K562 (cell line): Measurements from ENCODE around the gene ZNF121. TPM values are rescaled to one million over a fixed set of nuclear protein-coding genes. Genes with fewer than 3 reads are reported as not detected.

Experiments used
- ATF1 ChIP-seq, 2 experiments: fragments of 450-650 bp in 1 of 2; IDR thresholded peaks; 2 replicates each; pipeline ENCODE4 v1.6.1; 2016; ENCODE audit warnings: missing compliant biosample characterization in 1 of 2, missing genetic modification characterization in 1 of 2
- EGR1 ChIP-seq: fragments of 450-650 bp; conservative IDR thresholded peaks from 2 replicates; pipeline ENCODE4 v1.6.1; 2017; ENCODE audit warnings: mild to moderate bottlenecking
- EZH2 ChIP-seq: IDR thresholded peaks from 2 replicates; pipeline ENCODE4 v1.6.1; 2012; ENCODE audit warnings: low read depth, mild to moderate bottlenecking, inconsistent platforms, low read length, borderline replicate concordance
- FOSL1 ChIP-seq: fragments of 200-800 bp; sonication (Bioruptor generic); conservative IDR thresholded peaks from 2 replicates; pipeline ENCODE4 v1.6.1; 2016; ENCODE audit warnings: missing genetic modification characterization, missing compliant biosample characterization
- HDAC6 ChIP-seq: IDR thresholded peaks from 2 replicates; pipeline ENCODE4 v1.6.1; 2012; ENCODE audit warnings: low read depth, mild to moderate bottlenecking, control low read depth, inconsistent platforms, low read length, moderate library complexity
- IRF2 ChIP-seq: sonication (generic); formaldehyde crosslinking; IDR thresholded peaks from 2 replicates; pipeline ENCODE4 v1.8.1; 2022; ENCODE audit warnings: mild to moderate bottlenecking, missing genetic modification reagents
- NCOA4 ChIP-seq: fragments of 450-650 bp; IDR thresholded peaks from 2 replicates; pipeline ENCODE4 v1.6.1; 2018; ENCODE audit warnings: mild to moderate bottlenecking; ENCODE audit not compliant: partially characterized antibody
- PCBP1 ChIP-seq: fragments of 200-400 bp; formaldehyde crosslinking; IDR thresholded peaks from 2 replicates; pipeline ENCODE4 v1.6.1; 2018; ENCODE audit warnings: mild to moderate bottlenecking, low read depth, low read length; ENCODE audit not compliant: poor library complexity, severe bottlenecking
- XRCC5 ChIP-seq: fragments of 200-400 bp; formaldehyde crosslinking; IDR thresholded peaks from 2 replicates; pipeline ENCODE4 v1.6.1; 2017; ENCODE audit warnings: low read depth, mild to moderate bottlenecking, low read length
- ZNF217 ChIP-seq: sonication (generic); formaldehyde crosslinking; IDR thresholded peaks from 2 replicates; pipeline ENCODE4 v1.8.0; 2022; ENCODE audit warnings: mild to moderate bottlenecking, missing genetic modification reagents
- ZNF23 ChIP-seq: fragments of 250-450 bp; sonication (Bioruptor Pico); IDR thresholded peaks from 2 replicates; pipeline ENCODE4 v1.4.0; 2020; ENCODE audit warnings: mild to moderate bottlenecking
- ZNF24 ChIP-seq: fragments of 450-650 bp; IDR thresholded peaks from 2 replicates; pipeline ENCODE4 v1.6.1; 2016
- ZNF3 ChIP-seq: fragments of 250-450 bp; sonication (Bioruptor Pico); IDR thresholded peaks from 2 replicates; pipeline ENCODE4 v1.5.0; 2021; ENCODE audit warnings: mild to moderate bottlenecking, moderate library complexity
- polyA plus RNA-seq, 8 experiments: library from polyadenylated mRNA; depleted of rRNA in 4 of 8; stranded (reverse) in 5 of 8; unstranded in 3 of 8; fragments of >200 nt; fragmentation: Nextera tagmentation in 2 of 8; fragmentation: Illumina TruSeq in 1 of 8; extraction: Ambion mirVana in 2 of 8; extraction: Trizol in 1 of 8; gene quantifications; 2 replicates each; pipeline versions ENCODE4 v1.2.1 to v1.2.3, GENCODE V29; 2011 to 2014; ENCODE audit warnings: inconsistent platforms in 1 of 8, missing spikeins in 1 of 8
- total RNA-seq, 7 experiments: library from RNA; depleted of rRNA in 6 of 7; stranded (reverse); fragments of >200 nt in 6 of 7; fragmentation: Illumina TruSeq in 2 of 7; extraction: Trizol in 2 of 7; gene quantifications; 2 replicates each; pipeline versions ENCODE4 v1.2.1 to v1.2.3, GENCODE V29; 2011 to 2021; ENCODE audit warnings: low replicate concordance in 1 of 7
- TF ChIP-seq, protein P1 (sequence below): fragments of 250-450 bp; sonication (Bioruptor Pico); IDR thresholded peaks from 2 replicates; pipeline ENCODE4 v1.4.0; 2020
- TF ChIP-seq, protein P2 (sequence below), 2 experiments: fragments of 200-800 bp in 1 of 2; sonication (Bioruptor generic) in 1 of 2; sonication (generic) in 1 of 2; formaldehyde crosslinking in 1 of 2; IDR thresholded peaks in 1 of 2; conservative IDR thresholded peaks in 1 of 2; 2 replicates each; pipeline versions ENCODE4 v1.5.0 to v1.6.1; 2016 to 2020; ENCODE audit warnings: missing compliant biosample characterization in 1 of 2, missing genetic modification characterization in 1 of 2, missing genetic modification reagents in 1 of 2
- TF ChIP-seq, protein P3 (sequence below): fragments of 250-450 bp; sonication (Bioruptor Pico); IDR thresholded peaks from 2 replicates; pipeline ENCODE4 v1.8.0; 2021; ENCODE audit warnings: borderline replicate concordance, mild to moderate bottlenecking, moderate library complexity; ENCODE audit not compliant: poor library complexity, severe bottlenecking
- TF ChIP-seq, protein P4 (sequence below): sonication (generic); formaldehyde crosslinking; IDR thresholded peaks from 2 replicates; pipeline ENCODE4 v1.8.0; 2022; ENCODE audit warnings: mild to moderate bottlenecking, missing genetic modification reagents
- TF ChIP-seq, protein P5 (sequence below): fragments of 250-450 bp; sonication (Bioruptor Pico); IDR thresholded peaks from 2 replicates; pipeline ENCODE4 v1.8.0; 2022; ENCODE audit warnings: moderate library complexity, mild to moderate bottlenecking, inconsistent platforms

ZNF121 gene
- total and polyA plus RNA-seq, 9 of the 15 experiments (the other 6 are each of a cell fraction or from before 2014, with no cell fraction given) = 14.6 to 115 (median 33.4) TPM

DNA sequence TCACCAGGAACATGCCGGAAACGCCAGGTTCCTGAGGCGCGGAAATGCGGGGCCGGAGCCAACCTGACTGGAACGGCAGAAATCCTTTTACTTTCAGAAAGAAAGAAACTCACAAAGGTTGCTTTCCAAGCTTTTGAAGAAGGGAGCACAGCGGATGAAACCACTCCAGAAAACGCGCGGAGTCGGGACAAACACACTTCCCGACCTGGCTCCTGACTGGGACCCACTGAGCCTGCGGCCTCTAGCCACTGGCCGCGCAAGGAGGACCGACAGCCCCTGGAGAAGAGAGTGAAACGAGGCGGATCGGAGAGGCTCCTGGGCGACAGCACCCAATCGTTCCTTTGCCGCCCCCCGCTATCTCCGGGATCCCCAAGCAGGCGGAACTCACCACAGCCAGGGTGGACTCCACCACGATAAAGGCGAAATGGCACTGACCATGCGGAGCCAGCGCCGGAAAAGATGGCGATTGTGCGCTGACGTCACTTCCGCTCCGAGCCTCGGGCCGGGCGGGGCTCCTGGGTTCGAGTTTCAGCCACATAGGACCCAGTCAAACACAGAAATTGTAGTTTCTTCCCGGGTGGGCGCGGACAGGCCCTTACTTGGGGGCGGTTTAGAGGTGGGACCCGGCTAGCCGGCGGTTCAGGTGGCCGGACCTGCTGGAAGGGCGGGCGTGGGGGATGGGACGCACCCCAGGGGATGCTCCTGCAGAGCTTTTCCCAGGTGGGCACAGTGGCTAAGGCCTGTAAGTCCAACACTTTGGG, at the start of gene ZNF121 (continued):
- TF ChIP-seq, protein P1, sequence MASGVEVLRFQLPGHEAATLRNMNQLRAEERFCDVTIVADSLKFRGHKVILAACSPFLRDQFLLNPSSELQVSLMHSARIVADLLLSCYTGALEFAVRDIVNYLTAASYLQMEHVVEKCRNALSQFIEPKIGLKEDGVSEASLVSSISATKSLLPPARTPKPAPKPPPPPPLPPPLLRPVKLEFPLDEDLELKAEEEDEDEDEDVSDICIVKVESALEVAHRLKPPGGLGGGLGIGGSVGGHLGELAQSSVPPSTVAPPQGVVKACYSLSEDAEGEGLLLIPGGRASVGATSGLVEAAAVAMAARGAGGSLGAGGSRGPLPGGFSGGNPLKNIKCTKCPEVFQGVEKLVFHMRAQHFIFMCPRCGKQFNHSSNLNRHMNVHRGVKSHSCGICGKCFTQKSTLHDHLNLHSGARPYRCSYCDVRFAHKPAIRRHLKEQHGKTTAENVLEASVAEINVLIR (CRISPR knock-in tag) = peak; percentile 86
- TF ChIP-seq PCBP1 (peak; percentile 35), ATF1 (CRISPR knock-in tag; IDR thresholded peaks at IDR 0.05) (peak; percentile 57; the same call in 1 of the 2 replicates), ATF1 (tag; IDR thresholded peaks at IDR 0.05) (peak; percentile 97), IRF2 (CRISPR knock-in tag) (no peak), FOSL1 (tag) (peak; percentile 57; the same call in 1 of the 2 replicates), ZNF23 (CRISPR knock-in tag) (no peak), NCOA4 (no peak), ZNF3 (CRISPR knock-in tag) (no peak), ZNF24 (no peak), HDAC6 (no peak), EGR1 (no peak), XRCC5 (no peak; the same call in 1 of the 2 replicates), EZH2 (no peak), ZNF217 (CRISPR knock-in tag) (no peak)
- TF ChIP-seq, protein P2, sequence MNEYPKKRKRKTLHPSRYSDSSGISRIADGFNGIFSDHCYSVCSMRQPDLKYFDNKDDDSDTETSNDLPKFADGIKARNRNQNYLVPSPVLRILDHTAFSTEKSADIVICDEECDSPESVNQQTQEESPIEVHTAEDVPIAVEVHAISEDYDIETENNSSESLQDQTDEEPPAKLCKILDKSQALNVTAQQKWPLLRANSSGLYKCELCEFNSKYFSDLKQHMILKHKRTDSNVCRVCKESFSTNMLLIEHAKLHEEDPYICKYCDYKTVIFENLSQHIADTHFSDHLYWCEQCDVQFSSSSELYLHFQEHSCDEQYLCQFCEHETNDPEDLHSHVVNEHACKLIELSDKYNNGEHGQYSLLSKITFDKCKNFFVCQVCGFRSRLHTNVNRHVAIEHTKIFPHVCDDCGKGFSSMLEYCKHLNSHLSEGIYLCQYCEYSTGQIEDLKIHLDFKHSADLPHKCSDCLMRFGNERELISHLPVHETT (CRISPR knock-in tag; conservative IDR thresholded peaks at IDR 0.05 in 1 of 2, IDR thresholded peaks at IDR 0.05 in 1 of 2) = peak in 1 of 2 experiments; percentile 75; a peak in 2 of 4 replicates
- TF ChIP-seq, protein P3, sequence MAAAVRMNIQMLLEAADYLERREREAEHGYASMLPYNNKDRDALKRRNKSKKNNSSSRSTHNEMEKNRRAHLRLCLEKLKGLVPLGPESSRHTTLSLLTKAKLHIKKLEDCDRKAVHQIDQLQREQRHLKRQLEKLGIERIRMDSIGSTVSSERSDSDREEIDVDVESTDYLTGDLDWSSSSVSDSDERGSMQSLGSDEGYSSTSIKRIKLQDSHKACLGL = peak; percentile 67
- TF ChIP-seq, protein P4, sequence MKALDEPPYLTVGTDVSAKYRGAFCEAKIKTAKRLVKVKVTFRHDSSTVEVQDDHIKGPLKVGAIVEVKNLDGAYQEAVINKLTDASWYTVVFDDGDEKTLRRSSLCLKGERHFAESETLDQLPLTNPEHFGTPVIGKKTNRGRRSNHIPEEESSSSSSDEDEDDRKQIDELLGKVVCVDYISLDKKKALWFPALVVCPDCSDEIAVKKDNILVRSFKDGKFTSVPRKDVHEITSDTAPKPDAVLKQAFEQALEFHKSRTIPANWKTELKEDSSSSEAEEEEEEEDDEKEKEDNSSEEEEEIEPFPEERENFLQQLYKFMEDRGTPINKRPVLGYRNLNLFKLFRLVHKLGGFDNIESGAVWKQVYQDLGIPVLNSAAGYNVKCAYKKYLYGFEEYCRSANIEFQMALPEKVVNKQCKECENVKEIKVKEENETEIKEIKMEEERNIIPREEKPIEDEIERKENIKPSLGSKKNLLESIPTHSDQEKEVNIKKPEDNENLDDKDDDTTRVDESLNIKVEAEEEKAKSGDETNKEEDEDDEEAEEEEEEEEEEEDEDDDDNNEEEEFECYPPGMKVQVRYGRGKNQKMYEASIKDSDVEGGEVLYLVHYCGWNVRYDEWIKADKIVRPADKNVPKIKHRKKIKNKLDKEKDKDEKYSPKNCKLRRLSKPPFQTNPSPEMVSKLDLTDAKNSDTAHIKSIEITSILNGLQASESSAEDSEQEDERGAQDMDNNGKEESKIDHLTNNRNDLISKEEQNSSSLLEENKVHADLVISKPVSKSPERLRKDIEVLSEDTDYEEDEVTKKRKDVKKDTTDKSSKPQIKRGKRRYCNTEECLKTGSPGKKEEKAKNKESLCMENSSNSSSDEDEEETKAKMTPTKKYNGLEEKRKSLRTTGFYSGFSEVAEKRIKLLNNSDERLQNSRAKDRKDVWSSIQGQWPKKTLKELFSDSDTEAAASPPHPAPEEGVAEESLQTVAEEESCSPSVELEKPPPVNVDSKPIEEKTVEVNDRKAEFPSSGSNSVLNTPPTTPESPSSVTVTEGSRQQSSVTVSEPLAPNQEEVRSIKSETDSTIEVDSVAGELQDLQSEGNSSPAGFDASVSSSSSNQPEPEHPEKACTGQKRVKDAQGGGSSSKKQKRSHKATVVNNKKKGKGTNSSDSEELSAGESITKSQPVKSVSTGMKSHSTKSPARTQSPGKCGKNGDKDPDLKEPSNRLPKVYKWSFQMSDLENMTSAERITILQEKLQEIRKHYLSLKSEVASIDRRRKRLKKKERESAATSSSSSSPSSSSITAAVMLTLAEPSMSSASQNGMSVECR = peak; percentile 93
- TF ChIP-seq, protein P5, sequence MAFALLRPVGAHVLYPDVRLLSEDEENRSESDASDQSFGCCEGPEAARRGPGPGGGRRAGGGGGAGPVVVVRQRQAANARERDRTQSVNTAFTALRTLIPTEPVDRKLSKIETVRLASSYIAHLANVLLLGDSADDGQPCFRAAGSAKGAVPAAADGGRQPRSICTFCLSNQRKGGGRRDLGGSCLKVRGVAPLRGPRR (CRISPR knock-in tag) = no peak
